Measurements from ENCODE around the gene TSC2. TPM values are rescaled to one million over a fixed set of nuclear protein-coding genes. Genes with fewer than 3 reads are reported as not detected.

TSC2 gene
- total and polyA plus RNA-seq, 2 of the 13 experiments (the other 11 are each of a cell fraction or from before 2014, with no cell fraction given): 19.6 to 40.4 TPM

GRCh38 chr16:2035431-2036199 is 12.2 kb upstream of the TSC2 start (continued):
- peak; percentile 67 for TF ChIP-seq ZNF280D (CRISPR knock-in tag; IDR thresholded peaks at IDR 0.05)
- TF ChIP-seq POLR2AphosphoS2 (IDR thresholded peaks at IDR 0.05; ENCODE audit: low read depth, low read length): no peak
- no peak for TF ChIP-seq ZFP36L1 (CRISPR knock-in tag; IDR thresholded peaks at IDR 0.05)
- TF ChIP-seq RBM39 (IDR thresholded peaks at IDR 0.05; ENCODE audit: low read depth, low read length, poor library complexity, severe bottlenecking): peak; percentile 70
- TF ChIP-seq HHEX (CRISPR knock-in tag; IDR thresholded peaks at IDR 0.05): no peak
- TF ChIP-seq ZNF180 (CRISPR knock-in tag; IDR thresholded peaks at IDR 0.05; ENCODE audit: borderline replicate concordance, low read depth): 0 out of 2 replicates have a peak, but pooled peaks have one; percentile 25
- no peak for TF ChIP-seq ZFP41 (CRISPR knock-in tag; IDR thresholded peaks at IDR 0.05; ENCODE audit: borderline replicate concordance)
- no peak for TF ChIP-seq ZBTB10 (CRISPR knock-in tag; IDR thresholded peaks at IDR 0.05; ENCODE audit: borderline replicate concordance)
- peak; percentile 81 for TF ChIP-seq SAP130 (CRISPR knock-in tag; IDR thresholded peaks at IDR 0.05; ENCODE audit: low read depth)
- TF ChIP-seq ATF4 (CRISPR knock-in tag; IDR thresholded peaks at IDR 0.05): no peak
- TF ChIP-seq ZBTB26 (CRISPR knock-in tag; IDR thresholded peaks at IDR 0.05; ENCODE audit: borderline replicate concordance): no peak
- peak; percentile 88 for TF ChIP-seq THAP11 (CRISPR knock-in tag; IDR thresholded peaks at IDR 0.05)
- TF ChIP-seq ZNF83 (CRISPR knock-in tag; IDR thresholded peaks at IDR 0.05; ENCODE audit: borderline replicate concordance): no peak
- no peak for TF ChIP-seq ZNF766 (CRISPR knock-in tag; IDR thresholded peaks at IDR 0.05; ENCODE audit: borderline replicate concordance)
- no peak for TF ChIP-seq SMARCE1 (IDR thresholded peaks at IDR 0.05; ENCODE audit: borderline replicate concordance)
- peak; percentile 13; the same call in 1 of the 2 replicates for TF ChIP-seq CCDC6 (CRISPR knock-in tag; IDR thresholded peaks at IDR 0.05)
- no peak; the same call in 1 of the 2 replicates for TF ChIP-seq ZNF773 (CRISPR knock-in tag; IDR thresholded peaks at IDR 0.05; ENCODE audit: borderline replicate concordance)
- 0 out of 2 replicates have a peak, but pooled peaks have one; percentile 23 for TF ChIP-seq ZSCAN25 (CRISPR knock-in tag; IDR thresholded peaks at IDR 0.05)
- peak; percentile 78 for TF ChIP-seq RXRB (CRISPR knock-in tag; IDR thresholded peaks at IDR 0.05; ENCODE audit: borderline replicate concordance)
- peak; percentile 68; the same call in 1 of the 2 replicates for TF ChIP-seq ZNF547 (CRISPR knock-in tag; IDR thresholded peaks at IDR 0.05)
- peak; percentile 75; the same call in 1 of the 2 replicates for TF ChIP-seq ZNF292 (CRISPR knock-in tag; IDR thresholded peaks at IDR 0.05; ENCODE audit: borderline replicate concordance, low read depth)
